ENCODE results near the gene RNLS. TPM values are rescaled to one million over a fixed set of nuclear protein-coding genes. Genes with fewer than 3 reads are reported as not detected.

RNLS gene
- total RNA-seq (ENCODE audit: unreplicated experiment), result 6.0 TPM
- long read RNA-seq, result 0 reads

- TF ChIP-seq CTCF (IDR thresholded peaks at IDR 0.05; ENCODE audit: unreplicated experiment), result peak; percentile 87
- Mint-ChIP-seq H3K27ac (ENCODE audit: unreplicated experiment) (peak within 1 kb of the TSS; percentile 68), H3K9me3 (ENCODE audit: unreplicated experiment) (no peaks in the 10 kb centered on the region), H3K4me1 (ENCODE audit: unreplicated experiment) (peaks cover 5% of the 10 kb centered on the region), H3K36me3 (ENCODE audit: low read depth, unreplicated experiment) (no peaks in the 10 kb centered on the region), H3K4me3 (ENCODE audit: unreplicated experiment) (peak within 1 kb of the TSS; percentile 93), H3K27me3 (ENCODE audit: unreplicated experiment) (no peaks in the 10 kb centered on the region)
- DNase-seq (ENCODE audit: low spot score), result peak; percentile 67
These were observed at the start of gene RNLS for GRCh38 chr10:88582806-88583583. Gene RNLS (minus strand): TSS chr10:88583318.

- no peaks in the 10 kb centered on the region for H3K27me3 Mint-ChIP-seq (ENCODE audit: unreplicated experiment)
- no peak for TF ChIP-seq CTCF (IDR thresholded peaks at IDR 0.05; ENCODE audit: unreplicated experiment)
- H3K4me3 Mint-ChIP-seq (ENCODE audit: unreplicated experiment), result no peak overlapping the region
- no peak overlapping the region for H3K27ac Mint-ChIP-seq (ENCODE audit: unreplicated experiment)
- no peak for DNase-seq (ENCODE audit: low spot score)
- no peaks in the 10 kb centered on the region for H3K36me3 Mint-ChIP-seq (ENCODE audit: low read depth, unreplicated experiment)
- H3K4me1 Mint-ChIP-seq (ENCODE audit: unreplicated experiment), result no peaks in the 10 kb centered on the region
- no peaks in the 10 kb centered on the region for H3K9me3 Mint-ChIP-seq (ENCODE audit: unreplicated experiment)
These were observed 41.7 kb upstream of the RNLS start for GRCh38 chr10:88624840-88625239.

- no peak overlapping the region for H3K27ac Mint-ChIP-seq (ENCODE audit: unreplicated experiment)
- no peaks in the 10 kb centered on the region for H3K4me1 Mint-ChIP-seq (ENCODE audit: unreplicated experiment)
- H3K9me3 Mint-ChIP-seq (ENCODE audit: unreplicated experiment), result no peaks in the 10 kb centered on the region
- no peaks in the 10 kb centered on the region for H3K36me3 Mint-ChIP-seq (ENCODE audit: low read depth, unreplicated experiment)
- H3K27me3 Mint-ChIP-seq (ENCODE audit: unreplicated experiment), result no peaks in the 10 kb centered on the region
- H3K4me3 Mint-ChIP-seq (ENCODE audit: unreplicated experiment), result no peak overlapping the region
- no peak for DNase-seq (ENCODE audit: low spot score)
- no peak for TF ChIP-seq CTCF (IDR thresholded peaks at IDR 0.05; ENCODE audit: unreplicated experiment)
These were observed 40.7 kb upstream of the RNLS start for GRCh38 chr10:88623835-88624234.

- no peaks in the 10 kb centered on the region for H3K4me1 Mint-ChIP-seq (ENCODE audit: unreplicated experiment)
- no peak for TF ChIP-seq CTCF (IDR thresholded peaks at IDR 0.05; ENCODE audit: unreplicated experiment)
- H3K27me3 Mint-ChIP-seq (ENCODE audit: unreplicated experiment), result no peaks in the 10 kb centered on the region
- H3K4me3 Mint-ChIP-seq (ENCODE audit: unreplicated experiment), result no peak overlapping the region
- no peak for DNase-seq (ENCODE audit: low spot score)
- H3K27ac Mint-ChIP-seq (ENCODE audit: unreplicated experiment), result no peak overlapping the region
- H3K9me3 Mint-ChIP-seq (ENCODE audit: unreplicated experiment), result no peaks in the 10 kb centered on the region
- no peaks in the 10 kb centered on the region for H3K36me3 Mint-ChIP-seq (ENCODE audit: low read depth, unreplicated experiment)
These were observed 37.3 kb upstream of the RNLS start for GRCh38 chr10:88620441-88620840.

- no peaks in the 10 kb centered on the region for H3K27me3 Mint-ChIP-seq (ENCODE audit: unreplicated experiment)
- no peaks in the 10 kb centered on the region for H3K4me1 Mint-ChIP-seq (ENCODE audit: unreplicated experiment)
- H3K36me3 Mint-ChIP-seq (ENCODE audit: low read depth, unreplicated experiment), result no peaks in the 10 kb centered on the region
- DNase-seq (ENCODE audit: low spot score), result no peak
- no peak for TF ChIP-seq CTCF (IDR thresholded peaks at IDR 0.05; ENCODE audit: unreplicated experiment)
- H3K9me3 Mint-ChIP-seq (ENCODE audit: unreplicated experiment), result no peaks in the 10 kb centered on the region
- H3K27ac Mint-ChIP-seq (ENCODE audit: unreplicated experiment), result no peak overlapping the region
- no peak overlapping the region for H3K4me3 Mint-ChIP-seq (ENCODE audit: unreplicated experiment)
These were observed 35.4 kb upstream of the RNLS start for GRCh38 chr10:88618496-88618895.

Measured in endothelial cell (in vitro differentiated cells).